ENCODE measurements around the gene SCGN.
"Not testable (repeated sequence)": the region's sequence is repeated elsewhere in the genome, so short reads cannot be mapped to it uniquely, and the experiment has no call there.

Gene SCGN

DNA sequence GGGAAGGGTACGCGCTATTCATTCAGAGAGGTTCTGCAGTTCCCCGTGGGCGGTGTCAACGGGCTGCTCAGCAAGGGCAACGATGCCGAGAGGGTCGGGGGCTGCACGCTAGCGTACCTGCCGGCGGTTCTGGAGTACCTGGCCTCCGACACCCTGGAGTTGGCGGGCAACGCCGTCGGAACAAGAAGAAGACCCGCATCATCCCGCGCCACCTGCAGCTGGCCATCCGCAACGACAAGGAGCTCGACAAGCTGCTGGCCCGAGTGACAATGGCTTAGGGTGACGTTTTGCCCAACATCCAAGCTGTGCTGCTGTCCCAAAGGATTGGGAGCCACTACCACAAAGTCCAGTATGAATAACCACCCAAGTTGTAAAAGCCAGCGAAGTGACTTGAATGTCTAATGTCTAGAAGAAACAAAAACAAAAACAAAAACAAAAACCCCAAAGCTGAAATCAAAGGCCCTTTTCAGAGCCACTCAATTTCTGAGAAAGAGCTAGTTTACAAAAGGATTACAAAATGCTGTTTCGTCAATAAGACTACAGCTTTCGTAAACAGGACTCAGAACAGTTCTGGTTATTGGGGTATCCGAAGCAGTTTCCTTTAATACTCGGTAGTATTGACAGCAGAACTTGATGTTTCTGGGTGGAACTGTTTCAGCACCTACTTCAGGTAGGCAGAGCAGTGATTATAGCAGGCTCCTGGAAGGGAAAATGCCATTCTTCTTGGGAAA, 80.6 kb downstream of the SCGN start:
- no peak for DNase-seq

DNA sequence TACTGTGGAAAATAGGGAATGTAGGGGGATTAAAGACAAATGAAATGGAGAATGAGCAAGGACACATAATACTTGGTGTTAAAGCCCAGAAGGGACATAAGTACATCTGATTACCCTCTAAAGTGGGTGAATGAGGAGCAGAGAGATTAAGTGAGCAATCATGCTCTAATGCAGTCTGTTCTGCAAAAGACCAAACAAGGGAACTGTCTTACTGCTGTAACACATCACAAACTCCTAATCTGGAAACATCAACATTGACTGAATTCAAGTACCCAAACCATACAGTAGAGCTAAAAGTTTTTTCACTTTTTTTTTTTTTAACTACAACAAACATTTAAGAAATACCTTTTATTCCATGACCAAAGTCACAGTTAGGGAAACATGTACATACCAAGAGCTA, 83.2 kb downstream of the SCGN start:
- no peak for DNase-seq

DNA sequence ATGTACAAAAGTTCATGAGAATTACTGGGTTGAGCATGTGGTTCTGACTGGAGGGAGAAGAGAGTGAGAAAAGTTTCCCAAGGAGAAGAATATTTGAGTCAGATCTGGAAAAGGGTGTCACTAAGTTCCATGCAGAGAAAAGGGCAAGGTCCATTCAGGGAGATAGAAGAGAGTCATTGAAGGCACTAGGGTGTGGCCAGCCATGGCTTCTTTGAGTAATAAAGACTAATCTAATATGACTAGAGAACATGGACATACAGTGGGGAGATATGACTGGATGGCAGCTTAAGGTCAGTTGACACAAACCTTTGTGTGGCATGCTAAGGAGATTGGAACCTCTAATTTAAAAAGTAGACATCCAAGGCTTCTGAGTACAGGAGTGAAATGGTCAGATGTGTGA, 91.9 kb downstream of the SCGN start:
- DNase-seq, result no peak

DNA sequence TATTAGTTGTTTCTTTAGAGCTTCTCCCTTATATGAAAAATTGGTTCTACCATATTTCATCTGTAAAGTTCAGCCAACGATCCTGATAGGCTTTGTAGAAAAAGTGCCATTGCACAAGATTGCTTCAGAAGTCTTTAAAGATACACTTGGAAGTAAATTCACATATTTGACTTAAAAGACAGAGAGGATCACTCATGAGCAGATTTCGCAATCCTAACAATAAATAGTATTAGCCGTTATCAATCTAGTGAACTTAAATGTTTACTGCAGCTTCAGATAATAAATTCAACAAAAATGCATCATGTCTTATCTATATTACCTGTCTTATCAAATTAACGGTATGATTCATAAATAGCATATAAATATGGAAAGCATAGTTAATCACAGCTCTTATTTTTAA, 93.8 kb downstream of the SCGN start:
- no peak for DNase-seq

DNA sequence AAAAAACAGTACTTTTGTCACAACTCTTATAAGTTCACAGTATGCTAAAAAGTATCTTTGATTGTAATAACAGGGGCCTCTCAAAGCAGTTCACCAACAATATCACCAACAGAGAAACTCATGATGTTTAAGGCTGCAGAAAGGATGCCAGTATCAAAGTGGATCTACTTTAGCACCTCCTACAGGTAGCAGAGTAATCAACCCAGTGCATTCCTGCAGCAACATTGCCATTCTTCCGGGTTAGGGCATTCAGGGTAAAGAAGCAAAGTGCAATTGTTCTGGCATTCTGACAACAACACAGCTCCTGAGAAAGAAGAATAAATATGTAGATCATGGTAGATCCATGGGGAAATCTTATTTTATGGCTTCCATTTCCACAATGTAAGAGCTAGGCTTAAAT, 95.0 kb downstream of the SCGN start:
- DNase-seq, result no peak

DNA sequence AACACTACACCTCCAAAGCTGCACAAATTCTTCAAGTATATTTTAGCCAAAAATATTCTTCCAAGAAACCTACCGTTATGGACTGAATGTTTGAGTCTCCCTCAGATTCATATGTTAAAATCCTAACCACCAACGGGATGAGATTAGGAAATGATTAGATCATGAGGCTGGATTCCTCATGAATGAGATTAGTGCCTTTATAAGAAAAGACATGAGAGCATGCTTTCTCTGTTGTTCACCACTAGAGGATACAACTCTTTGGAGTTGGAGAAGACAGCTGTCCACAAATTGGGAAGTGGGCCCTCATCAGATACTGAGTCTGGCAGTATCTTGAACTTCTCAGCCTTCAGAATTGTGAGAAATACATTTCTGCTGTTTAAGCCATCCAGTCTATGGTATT, 95.5 kb downstream of the SCGN start:
- no peak for DNase-seq

DNA sequence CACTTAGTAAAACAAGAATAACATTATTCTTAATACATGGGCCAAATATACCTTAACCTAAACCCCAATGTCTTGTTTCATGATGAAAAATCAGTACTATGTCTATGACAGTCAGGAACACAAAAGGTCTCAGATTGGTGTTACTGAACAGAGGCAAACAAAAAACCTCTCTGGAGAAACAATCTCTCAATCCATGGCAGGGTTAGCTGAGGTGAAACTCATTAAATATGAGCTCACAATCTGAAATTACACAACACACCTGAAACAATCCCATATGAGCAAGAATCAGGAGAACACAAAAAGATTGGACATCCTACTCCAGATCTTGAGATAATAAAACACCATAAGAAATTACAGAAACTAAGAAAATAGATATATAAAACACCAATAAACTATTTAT, 96.0 kb downstream of the SCGN start:
- no peak for DNase-seq

DNA sequence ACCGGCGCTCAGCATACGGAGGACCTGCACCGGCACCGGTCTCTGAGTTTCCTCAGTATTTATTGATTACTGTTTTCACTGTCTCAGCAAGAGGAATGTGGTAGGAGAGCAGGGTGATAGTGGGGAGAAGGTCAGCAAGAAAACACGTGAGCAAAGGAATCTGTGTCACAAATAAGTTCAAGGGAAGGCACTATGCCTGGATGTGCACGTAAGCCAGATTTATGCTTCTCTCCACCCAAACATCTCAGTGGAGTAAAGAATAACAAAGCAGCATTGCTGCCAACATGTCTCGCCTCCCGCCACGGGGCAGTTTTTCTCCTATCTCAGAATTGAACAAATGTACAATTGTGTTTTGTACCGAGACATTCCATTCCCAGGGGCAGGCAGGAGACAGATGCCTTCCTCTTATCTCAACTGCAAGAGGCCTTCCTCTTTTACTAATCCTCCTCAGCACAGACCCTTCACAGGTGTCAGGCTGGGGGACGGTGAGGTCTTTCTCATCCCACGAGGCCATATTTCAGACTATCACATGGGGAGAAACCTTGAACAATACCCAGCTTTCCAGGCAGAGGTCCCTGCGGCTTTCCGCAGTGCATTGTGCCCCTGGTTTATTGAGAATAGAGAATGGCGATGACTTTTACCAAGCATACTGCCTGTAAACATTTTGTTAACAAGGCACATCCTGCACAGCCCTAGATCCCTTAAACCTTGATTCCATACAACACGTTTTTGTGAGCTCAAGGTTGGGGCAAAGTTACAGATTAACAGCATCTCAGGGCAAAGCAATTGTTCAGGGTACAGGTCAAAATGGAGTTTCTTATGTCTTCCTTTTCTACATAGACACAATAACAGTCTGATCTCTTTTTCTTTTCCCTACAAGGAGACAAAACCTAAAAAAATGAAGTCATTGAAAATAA, 96.8 kb downstream of the SCGN start:
- not testable (repeated sequence) for DNase-seq

DNA sequence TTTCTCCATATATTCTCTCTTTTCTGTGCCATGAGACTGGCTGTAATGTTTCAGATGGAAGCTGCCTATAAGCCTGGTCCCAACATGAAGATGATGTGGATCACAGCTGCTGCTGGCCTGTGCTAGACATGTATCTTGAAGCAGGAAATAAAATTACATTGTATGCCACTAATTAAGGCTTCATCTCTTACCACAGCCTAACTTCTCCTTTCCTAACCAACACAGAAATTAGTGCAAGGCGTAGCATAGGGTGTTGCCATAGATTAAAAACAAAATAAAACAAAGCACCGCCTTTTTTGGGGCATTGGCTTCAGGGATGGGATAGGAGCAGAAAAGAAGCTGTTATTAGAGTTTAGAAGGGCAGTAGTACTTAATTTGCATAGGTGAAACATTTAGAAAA, 97.8 kb downstream of the SCGN start:
- no peak for DNase-seq

DNA sequence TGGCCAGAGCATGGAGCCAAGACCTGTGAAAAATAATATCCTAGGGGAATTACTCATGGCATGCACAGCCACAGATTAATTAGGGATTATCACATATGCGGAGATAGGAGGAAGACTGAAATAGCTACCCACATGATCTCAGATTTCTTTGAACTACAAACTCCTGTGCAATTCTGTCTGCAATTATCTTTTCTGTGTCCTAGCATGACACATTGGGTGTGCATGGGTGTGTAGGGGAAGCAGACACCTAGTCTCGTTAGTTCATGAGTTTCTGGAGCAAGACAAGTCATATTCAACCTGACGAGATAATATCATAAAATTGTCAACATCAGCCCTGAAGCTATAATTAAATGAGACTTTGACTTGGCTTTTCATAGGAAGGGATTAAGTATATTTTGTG, 98.9 kb downstream of the SCGN start:
- no peak for DNase-seq
